ENCODE results near the gene FGF12.

Gene FGF12

DNA sequence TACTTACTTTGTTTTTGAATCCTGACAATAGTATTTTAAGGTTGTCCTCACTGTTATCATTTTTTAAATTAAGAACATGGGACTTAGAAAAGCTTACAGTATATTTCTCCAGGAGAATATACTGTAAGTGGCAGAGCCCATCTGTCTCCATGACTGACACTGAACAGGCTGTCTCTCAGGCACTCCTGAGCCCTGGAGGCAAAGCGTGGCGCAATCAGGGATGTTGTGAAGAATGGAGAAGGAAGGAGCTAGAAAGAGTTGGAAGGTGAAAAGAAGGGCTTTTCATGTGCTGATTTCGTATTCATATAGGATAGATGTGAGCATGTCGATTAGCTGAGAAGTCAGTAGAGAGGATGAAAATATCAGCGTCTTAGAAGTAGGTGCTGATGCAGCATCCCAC lies 41.5 kb downstream of the FGF12 start:
- no peak for DNase-seq (ENCODE audit: low spot score)

DNA sequence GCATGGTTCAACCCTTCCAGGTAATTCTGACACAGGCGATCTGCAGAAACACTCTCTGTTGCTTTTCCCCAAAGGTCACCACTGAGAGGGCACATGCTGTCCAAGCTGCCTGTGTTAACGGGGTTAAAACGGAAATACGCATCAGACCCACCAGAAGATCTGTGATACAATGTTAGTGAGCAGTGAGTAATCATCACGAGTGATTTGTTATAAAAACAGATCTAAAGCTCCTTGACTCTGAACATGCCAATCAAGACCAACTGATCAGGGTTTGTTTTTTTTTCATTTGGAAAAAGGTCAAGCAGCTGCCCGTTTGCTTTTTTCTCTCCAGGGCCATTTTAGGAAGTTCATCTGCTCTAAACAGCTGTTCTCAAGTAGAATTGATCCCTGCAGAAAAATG lies 43.2 kb downstream of the FGF12 start:
- DNase-seq (ENCODE audit: low spot score): no peak

DNA sequence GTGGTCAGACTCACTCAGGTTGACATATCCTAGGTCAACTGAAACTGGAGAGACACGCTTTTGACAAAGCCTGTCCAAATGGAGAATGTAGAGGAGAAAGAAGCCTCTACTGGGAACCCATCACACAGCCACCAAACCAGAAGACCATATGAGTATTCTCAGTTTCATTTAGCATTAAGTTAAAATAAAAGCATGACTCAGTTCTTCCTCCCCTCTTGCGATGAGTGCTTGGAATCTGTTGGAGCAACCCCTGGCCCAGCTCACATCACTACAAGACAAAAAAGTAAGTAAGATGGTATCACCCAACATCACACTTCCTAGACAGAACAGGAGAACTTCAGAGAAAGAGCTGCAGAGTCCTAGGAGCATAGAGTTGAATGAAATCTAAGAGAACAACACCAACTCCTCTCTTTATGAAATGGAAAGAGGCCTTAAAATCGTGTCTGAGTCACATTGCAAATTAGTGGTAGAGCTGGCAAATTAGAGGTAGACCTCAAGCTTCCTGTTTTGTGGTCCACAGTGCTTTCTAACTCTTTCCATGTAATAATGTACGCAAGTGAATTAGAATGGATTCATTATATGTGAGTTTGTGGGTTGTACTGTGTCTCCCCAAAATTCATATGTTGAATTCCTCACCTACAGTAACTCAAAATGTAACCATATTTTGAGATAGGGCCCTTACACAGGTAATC lies 51.2 kb downstream of the FGF12 start:
- DNase-seq (ENCODE audit: low spot score): no peak

DNA sequence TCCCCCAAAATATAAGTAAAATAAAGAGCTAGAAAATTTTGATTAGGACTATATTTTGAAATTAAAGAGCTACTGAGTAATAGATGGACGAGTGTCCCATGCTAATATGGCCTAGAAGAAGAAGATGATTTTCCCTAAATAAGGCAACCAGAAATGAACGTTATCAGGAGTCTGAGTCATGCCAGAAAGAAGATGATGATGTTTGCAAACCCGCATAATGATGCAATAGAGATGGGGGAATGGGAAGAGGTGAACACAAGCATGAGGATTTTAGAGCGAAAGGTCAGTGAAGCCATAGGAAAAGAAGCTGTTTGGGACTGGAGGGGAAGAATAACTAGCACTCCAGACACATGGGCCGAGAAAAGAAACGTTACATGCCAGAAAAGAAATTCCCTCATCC lies 71.7 kb downstream of the FGF12 start:
- DNase-seq (ENCODE audit: low spot score): no peak

DNA sequence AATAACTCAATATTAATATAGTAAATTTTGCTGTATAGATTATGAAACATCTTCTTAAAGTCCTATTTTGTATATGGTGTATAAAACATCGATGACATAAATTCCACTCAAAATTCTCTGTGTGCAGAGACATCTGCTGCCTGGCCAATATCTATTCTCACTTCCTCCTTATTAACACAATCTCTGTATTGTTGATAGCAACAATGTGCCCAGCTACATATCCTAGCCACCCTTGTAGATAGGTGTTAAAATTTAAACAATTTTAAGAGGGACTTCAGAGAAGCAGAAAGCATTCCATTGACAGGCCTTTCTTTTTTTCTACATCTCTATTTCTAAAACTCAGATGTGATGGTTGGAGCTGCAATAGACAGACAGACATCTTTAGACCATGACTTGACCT lies 72.3 kb downstream of the FGF12 start:
- no peak for DNase-seq (ENCODE audit: low spot score)

DNA sequence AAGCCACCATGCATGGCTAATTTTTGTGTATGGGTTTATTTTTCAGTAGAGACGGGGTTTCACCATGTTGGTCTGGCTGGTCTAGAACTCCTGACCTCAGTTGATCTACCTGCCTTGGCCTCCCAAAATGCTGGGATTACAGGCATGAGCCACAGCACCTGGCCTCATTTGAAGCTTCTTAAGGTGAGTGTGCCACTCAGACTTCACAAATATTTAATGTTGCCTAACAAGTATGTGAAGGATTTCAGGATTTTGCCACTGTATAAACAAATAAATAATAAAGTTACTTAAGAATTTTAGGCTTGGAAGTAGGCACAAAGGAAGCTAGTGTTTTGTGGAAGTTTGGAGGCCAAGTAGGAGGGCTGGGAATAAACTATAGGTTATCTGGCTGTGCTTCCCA lies 73.5 kb downstream of the FGF12 start:
- DNase-seq (ENCODE audit: low spot score): no peak

DNA sequence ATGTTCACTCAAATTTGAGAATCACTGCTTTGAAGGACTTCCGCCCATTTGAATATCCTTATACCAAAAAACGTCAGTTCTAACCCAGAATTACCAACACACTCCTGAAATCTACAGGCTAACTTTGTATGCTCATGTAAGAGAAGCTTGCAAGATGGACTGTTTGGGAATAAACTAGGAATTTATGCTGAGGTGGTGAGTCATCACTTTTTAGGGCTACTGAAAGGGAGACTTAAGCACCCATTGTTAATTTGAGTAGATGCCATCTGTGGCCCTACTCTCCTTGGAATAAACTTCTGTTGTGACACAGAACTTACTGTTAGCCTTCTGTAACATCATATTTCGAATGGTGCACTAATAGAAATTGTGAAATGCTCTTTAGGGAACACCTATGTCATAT lies 74.6 kb downstream of the FGF12 start:
- DNase-seq (ENCODE audit: low spot score): no peak

DNA sequence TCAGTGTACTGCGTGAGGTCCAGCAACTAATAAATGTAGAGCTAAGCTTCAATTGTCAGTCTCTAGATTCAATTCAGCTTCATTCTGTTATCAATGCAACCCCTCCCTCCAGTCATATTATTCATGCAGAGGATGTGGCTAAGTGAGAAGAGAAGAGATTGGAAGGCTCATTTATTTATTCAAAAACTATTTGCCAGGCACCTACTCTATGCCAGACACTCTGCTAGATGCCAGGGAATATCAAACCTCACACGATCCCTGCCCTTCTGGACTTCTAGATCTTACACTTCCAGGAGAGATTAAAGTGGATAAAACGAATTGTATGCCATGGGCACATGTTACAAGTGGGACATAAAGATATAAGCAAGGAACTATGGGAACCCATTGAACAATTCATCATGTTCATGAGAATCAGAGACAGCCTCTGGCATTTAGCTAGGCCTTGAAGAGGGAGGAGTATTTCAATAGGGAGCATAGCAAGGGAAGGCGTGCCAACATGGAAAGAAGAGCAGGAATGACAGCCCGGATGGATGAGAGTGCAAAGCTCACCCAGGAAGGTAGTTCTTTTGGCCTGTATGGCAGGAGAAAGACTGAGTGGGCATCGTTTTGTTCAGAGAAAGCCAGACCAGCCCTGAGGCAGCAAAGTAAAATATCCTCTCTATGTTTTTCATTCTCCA lies 75.4 kb downstream of the FGF12 start:
- no peak for DNase-seq (ENCODE audit: low spot score)

DNA sequence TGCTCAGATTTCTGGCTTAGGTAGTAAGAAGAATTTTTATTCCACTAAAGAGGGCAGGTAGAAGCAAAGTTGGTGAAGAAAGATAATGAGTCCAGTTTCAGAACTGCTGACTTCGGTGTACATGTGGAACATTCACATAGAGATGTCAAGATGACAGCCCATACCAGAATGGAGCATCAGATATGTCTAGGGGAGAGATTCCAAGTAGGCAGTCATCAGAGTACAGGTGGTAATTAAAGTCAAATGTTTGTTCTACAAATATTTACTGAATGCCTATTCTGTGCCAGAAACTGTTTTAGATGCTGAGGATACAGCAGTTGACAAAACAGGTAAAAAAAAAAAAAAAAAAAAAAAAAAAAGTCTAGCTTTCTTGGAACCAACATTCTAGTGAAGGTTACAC lies 81.9 kb downstream of the FGF12 start:
- no peak for DNase-seq (ENCODE audit: low spot score)

DNA sequence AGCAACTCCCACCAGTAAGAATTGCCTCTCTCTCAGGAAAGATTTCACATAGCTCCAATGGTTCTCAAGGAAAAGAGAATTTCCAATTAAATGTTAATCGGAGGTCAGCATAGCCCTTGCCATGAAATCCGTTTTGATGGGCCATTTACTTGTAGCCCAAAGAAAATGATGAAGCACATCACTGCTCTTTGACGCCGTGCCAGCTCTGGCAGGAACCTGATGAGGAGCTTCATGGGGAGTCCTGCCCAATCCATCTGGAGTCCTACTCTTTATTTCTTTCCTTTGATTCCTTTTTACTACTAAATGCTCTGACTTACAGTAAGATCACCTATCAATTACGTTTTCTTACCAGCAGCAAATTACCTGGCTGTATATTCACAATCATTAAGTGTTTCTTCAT lies 84.7 kb downstream of the FGF12 start:
- DNase-seq (ENCODE audit: low spot score): no peak

DNA sequence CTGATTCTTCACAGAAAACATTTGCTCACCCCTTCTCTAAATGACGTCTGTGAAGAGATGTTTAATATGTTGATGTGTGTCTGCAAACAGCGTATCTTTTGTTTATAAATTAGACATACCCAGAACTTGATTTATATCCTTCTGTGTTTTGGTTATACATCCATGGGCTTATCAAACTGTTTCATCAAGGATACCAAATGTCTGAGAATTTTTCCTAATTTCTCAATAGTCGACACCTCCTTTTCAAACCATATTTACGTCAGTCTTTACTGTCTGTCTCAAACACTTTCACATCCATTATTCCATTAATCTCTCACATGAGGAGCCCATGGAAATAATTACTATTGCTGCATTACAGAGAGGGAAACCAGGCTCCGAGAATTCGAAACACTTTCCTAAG lies 85.4 kb downstream of the FGF12 start:
- DNase-seq (ENCODE audit: low spot score): no peak

DNA sequence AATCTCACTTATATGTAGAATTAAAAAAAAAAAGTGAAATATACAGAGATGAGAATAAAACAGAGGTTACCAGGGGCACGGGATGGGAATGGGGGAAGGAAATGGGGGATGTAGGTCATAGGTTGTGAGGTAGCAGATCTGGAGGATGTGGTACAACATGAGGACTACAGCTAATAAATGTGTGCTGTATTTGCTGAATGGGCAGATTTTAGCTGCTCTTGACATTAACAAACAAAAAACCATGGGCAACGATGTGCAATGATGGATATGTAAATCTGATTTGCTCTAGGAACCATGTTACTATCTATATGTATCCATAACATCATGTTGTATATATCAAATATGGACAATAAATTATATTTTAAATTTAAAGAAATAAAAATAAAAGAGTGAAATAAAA lies 87.4 kb downstream of the FGF12 start:
- DNase-seq (ENCODE audit: low spot score): no peak

DNA sequence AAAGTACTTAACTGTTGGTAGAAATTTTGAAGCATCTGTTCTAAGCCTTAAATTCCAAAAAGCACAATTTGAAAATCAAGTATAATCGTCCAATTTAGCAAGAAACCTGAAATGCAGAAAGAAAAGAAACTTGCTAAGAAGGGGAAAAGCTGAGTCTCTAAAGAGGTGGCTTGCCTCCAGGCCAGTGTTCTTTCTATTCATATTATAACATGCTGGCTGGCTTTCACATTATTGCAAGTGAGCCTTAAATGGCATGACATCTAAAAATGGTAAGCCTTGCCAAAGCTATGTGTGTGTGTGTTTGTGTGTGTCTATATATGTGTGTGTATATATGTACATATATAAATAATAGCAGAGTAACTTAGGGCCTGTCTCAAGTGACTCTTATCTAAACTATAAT lies 89.5 kb downstream of the FGF12 start:
- no peak for DNase-seq (ENCODE audit: low spot score)

DNA sequence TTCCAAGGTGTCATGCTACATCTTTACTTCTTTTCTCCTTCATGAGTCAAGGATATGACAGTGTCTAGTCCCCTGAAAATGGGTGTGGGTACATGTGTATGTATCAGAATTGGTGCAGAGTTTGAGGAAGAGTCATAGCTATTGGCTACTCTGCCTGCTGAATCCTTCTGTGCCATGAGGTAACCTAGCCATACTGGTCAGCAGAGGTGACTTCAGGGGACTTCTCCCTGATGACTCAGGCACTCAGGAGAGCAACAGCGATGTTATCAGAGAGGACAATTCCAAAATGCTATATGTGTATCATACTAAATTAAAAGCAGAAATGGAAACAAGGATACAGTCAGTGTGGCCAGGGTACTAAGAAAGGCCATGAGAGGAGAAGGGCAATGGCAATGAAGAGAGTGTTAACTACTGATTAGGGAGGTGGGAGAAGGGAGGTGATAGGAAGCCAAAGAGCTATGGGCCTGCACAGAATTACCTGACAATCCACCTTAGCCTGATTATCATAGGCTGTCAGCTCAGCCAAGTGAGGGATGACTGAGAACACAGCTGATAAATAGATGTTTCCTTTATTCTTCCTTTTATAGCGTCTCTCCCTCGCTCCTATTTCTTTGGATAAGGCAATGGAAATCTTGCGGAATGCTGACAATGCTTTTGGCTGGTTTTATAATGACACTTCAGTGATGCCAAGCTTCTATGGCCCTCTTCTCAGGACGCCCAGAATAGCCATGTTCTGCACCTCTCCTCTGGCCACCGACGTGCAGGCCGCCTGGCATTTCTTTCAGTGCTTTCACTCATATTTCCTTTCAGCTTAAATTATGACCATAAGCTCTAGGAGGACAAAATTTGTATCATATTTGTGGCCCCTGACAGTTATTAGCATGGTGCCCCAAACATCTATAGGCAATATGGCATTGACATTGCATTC lies 90.6 kb downstream of the FGF12 start:
- DNase-seq (ENCODE audit: low spot score): no peak

DNA sequence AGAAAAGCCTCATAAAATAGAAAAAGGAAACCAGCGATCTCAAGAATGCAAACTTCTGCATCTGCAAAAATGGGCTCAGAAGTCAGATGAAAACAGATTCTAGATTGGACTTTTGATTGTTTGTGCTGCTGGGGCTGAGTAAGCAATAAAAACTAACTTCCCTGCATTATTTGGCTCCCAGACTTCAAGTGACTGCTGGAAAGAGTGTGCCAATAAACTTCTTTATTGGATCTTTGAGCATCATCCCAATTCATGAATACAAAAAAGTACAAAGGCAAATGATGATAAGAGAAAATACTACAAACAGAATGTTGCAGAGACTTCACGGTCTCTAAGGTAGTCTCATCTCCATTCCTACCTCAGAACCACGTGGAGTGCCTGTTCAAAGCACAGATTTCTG lies 97.9 kb downstream of the FGF12 start:
- DNase-seq (ENCODE audit: low spot score): no peak

DNA sequence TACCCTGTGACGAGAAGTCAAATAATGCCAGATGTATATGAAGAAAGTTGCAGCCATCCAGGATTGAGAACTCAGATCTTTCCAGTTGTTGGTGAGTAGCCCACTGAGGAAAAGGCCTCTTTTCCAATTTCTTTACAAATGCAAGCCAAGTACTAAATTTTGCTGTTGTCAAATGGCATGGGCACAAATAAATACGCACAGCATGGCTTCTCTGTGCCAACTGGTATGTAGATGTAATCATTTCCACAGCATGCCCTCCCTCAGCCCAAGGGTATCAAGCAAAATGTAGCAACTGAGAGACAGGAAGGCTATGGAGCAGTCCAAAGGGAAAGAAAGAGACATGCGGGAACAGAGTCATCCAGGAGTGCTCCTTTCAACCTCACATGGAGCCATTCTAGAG lies 105.4 kb downstream of the FGF12 start:
- DNase-seq (ENCODE audit: low spot score): no peak

DNA sequence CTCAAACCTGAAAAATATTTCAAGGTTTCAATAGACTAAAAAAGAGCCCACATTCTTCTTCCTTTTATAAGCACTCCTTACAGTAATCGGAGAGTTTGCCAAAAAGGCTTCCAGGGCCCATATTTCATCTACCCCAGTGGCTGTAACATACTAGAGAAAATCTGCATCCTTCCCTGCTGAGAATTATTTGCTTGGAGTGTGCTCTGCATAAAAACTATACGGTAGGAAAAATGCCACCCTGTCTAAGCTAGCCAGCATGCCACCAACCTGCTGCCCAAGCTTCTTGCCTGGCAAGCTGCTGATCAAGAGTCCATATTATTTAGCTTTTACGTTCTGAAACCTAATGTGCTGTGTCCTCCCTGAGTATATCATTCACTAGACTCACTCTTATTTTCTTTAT lies 107.1 kb downstream of the FGF12 start:
- no peak for DNase-seq (ENCODE audit: low spot score)

DNA sequence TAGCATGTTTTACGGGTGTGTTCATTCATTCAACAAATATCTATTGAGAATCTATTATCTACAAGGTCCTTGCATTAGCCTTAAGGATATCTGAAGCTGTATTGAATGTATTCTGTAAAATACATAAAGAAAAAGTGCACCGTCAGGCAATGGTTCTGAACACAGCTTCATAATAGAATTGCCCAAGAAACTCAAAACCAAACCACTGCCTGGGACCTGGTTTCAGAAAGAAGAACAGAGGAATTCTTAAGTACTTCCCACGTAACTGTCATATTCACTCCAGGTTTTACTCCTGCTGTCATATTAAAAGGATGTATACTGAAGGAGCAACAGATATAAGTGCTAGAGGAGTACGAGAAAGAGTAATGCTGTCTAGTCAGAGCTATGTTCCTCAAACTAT lies 115.9 kb downstream of the FGF12 start:
- DNase-seq (ENCODE audit: low spot score): no peak

DNA sequence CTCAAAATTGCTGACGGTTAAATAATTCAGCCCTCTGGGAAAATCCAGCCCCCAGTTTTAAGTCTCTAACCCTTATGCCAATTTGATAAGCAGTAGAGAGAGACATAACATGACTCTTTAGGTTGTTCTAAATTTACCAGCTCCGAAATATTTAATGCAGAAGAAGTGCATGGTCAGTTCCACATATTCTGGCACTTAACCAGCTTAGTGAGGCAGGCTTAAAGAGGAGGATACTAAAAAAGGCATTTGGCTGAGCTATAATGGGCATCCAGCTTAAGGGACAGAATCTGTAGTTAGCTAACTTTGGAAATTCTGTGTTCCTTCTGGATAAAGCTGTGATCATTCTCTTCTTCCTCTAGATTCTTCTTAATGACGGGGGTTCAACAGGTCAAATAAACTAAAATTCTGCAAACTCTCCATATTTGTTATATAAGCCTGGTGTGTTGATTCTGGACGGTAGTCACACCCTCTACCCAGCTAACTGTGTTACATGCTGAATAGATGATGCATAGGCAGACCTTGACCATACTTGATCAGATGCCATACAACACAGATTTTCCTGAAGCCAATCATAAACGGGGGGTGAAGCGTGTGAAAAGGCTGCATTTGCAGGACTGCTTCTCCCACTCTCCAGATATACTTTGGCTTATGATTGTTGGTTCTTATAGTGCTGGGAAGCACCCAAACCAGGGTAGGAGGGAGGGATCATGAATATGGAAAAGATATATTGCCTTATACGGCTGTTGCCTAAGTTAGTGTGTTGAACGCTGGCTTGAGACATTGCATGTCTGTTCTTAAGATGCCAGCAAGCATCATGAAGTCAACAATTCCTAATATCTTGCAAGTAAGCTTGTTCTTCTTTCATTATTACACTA lies 118.4 kb downstream of the FGF12 start:
- no peak for DNase-seq (ENCODE audit: low spot score)

DNA sequence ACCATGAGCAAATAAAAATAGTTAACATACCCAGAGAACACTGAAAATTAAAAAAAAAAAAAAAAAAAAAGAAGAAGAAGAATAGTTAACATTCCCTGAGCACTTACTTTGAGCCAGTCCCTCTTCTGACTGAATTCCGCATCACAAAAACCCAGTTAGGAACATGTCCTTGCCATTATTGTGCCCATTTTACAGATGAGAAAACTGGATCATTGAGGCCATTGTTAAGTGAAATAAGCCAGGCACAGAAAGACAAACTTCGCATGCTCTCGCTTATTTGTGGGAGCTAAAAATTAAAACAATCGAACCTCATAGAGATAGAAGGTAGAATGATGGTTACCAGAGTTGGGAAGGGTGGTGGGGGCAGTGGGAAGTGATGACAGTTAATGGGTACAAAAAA lies 119.5 kb downstream of the FGF12 start:
- DNase-seq (ENCODE audit: low spot score): no peak

DNA sequence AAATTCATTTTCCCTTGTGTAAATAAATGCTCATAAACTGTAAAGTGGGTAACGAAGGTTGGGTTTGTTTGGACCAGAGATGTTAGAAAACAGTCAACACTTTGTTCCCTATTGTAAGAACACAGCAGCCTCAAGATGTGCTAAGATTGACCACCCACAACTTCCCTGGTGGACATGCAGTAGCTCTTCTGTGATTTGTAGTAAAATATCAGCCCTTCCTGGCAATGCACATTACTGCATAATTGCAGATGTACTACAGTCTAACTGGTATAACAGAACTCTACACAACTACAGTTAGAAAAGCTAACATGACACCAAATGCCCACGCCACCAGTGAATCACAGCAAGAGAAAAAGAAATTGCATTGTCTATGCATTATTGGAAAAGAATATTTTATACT lies 129.4 kb downstream of the FGF12 start:
- DNase-seq (ENCODE audit: low spot score): no peak

DNA sequence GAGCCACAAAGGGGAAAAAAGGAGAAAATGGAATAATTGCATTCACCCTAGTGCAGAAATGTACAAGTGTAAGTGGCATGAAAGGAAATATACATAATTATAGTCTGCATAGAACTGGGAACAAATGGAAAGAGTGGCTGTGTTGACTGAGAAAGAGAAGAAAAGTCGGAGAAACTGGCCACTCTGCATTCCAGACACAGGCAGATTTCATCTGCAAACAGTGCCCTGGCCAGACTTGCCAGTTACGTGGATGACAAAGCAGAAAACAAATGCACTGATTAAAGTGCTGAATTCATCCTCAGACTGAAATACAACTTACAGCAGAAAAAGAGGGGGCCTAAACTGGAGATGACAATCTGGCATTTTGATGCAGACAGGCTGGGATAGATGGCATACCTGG lies 129.8 kb downstream of the FGF12 start:
- no peak for DNase-seq (ENCODE audit: low spot score)

Measured in CD4-positive, alpha-beta T cell treated with Interleukin-6 at 100 ng/mL for 8 hours (primary cell).